GM12872 (cell line): ENCODE measurements around the gene PRKCE.
A peak's percentile ranks its signal among the peaks of the same experiment; 100 is the strongest.

ENCODE experiments used
- CTCF ChIP-seq: IDR thresholded peaks from 3 replicates; pipeline ENCODE4 v1.5.1; 2011; ENCODE audit warnings: low read depth, mild to moderate bottlenecking, low read length, moderate library complexity; ENCODE audit not compliant: insufficient read depth

Gene PRKCE

GRCh38 chr2:45869165-45869501 is 217.7 kb downstream of the PRKCE start:
- TF ChIP-seq CTCF = no peak

- TF ChIP-seq CTCF = no peak
These were observed 219.6 kb downstream of the PRKCE start for GRCh38 chr2:45871025-45871424.

GRCh38 chr2:45871541-45871940 is 220.1 kb downstream of the PRKCE start:
- TF ChIP-seq CTCF = no peak

GRCh38 chr2:45872211-45872610 is 220.7 kb downstream of the PRKCE start:
- no peak for TF ChIP-seq CTCF

GRCh38 chr2:45874344-45874743 is 222.9 kb downstream of the PRKCE start:
- no peak for TF ChIP-seq CTCF

- TF ChIP-seq CTCF = no peak
These were observed 225.1 kb downstream of the PRKCE start for GRCh38 chr2:45876611-45877010.

- TF ChIP-seq CTCF = peak; percentile 34; the same call in 1 of the 3 replicates
These were observed 227.9 kb downstream of the PRKCE start for GRCh38 chr2:45879406-45879805.

GRCh38 chr2:45879936-45880335 is 228.5 kb downstream of the PRKCE start:
- no peak for TF ChIP-seq CTCF
